Ishikawa (cell line): ENCODE data around the gene USB1.

Experiments used
- CEBPB ChIP-seq: IDR thresholded peaks from 2 replicates; pipeline ENCODE4 v1.6.1; 2012
- CREB1 ChIP-seq: IDR thresholded peaks from 2 replicates; pipeline ENCODE4 v1.6.1; 2012; ENCODE audit warnings: low read depth
- RAD21 ChIP-seq: IDR thresholded peaks from 2 replicates; pipeline ENCODE4 v1.6.1; 2012; ENCODE audit warnings: low read depth
- TCF12 ChIP-seq: IDR thresholded peaks from 2 replicates; pipeline ENCODE4 v1.6.1; 2012; ENCODE audit warnings: low read depth
- YY1 ChIP-seq: IDR thresholded peaks from 2 replicates; pipeline ENCODE4 v1.6.1; 2012; ENCODE audit warnings: low read depth

GRCh38 chr16:58032710-58033293 is 31.6 kb downstream of the USB1 start:
- TF ChIP-seq RAD21 (no peak), TCF12 (no peak), CREB1 (no peak), CEBPB (no peak), YY1 (no peak)
